Stimulated activated CD8-positive, alpha-beta memory T cell treated with anti-CD3 and anti-CD28 coated beads, Interleukin-4, amount 100 ng/mL, for 1 hour (primary cell): ENCODE results near the gene LCN12.

Experiments
- DNase-seq, 2 donors: peaks; one replicate each; pipeline ENCODE4 v3.0.0-alpha.2; 2020; ENCODE audit warnings: low read depth in 2 of 2, low spot score in 1 of 2

LCN12 gene

GRCh38 chr9:136944519-136945332 lies 7.3 kb upstream of the LCN12 start, which contains the start of the genes C8G and FBXW5:
TSS of gene C8G (plus strand) at chr9:136945243. CDS start at chr9:136945321, 78 bp downstream.
TSS of gene FBXW5 (minus strand) at chr9:136944738. CDS start at chr9:136944083, 655 bp downstream.
- peak; percentile 75 to 88 for DNase-seq

GRCh38 chr9:136945333-136946227 lies 6.5 kb upstream of the LCN12 start:
- no peak for DNase-seq

GRCh38 chr9:136946228-136947027 lies 5.6 kb upstream of the LCN12 start:
- DNase-seq: no peak

- no peak for DNase-seq
Observed at GRCh38 chr9:136947028-136947891, 4.8 kb upstream of the LCN12 start.

- DNase-seq: no peak
Observed at GRCh38 chr9:136947955-136948510, 4.0 kb upstream of the LCN12 start.

- no peak for DNase-seq
Observed at GRCh38 chr9:136949239-136949816, 2.7 kb upstream of the LCN12 start.

- DNase-seq: peak; percentile 89 to 94
Observed at GRCh38 chr9:136949817-136950655, 2.0 kb upstream of the LCN12 start.

GRCh38 chr9:136950656-136951276 lies 1.3 kb upstream of the LCN12 start:
- no peak for DNase-seq

GRCh38 chr9:136952321-136952850 lies 313 bp downstream of the LCN12 start:
- no peak for DNase-seq

- DNase-seq: no peak
Observed at GRCh38 chr9:136952876-136953770, 1.1 kb downstream of the LCN12 start.

- no peak for DNase-seq
Observed at GRCh38 chr9:136953771-136954269, 1.7 kb downstream of the LCN12 start.

- no peak for DNase-seq
Observed at GRCh38 chr9:136954270-136955083, 2.4 kb downstream of the LCN12 start.

- no peak for DNase-seq
Observed at GRCh38 chr9:136955202-136955942, 3.3 kb downstream of the LCN12 start.

GRCh38 chr9:136955943-136956335 lies 3.9 kb downstream of the LCN12 start:
- DNase-seq: no peak

- no peak for DNase-seq
Observed at GRCh38 chr9:136956604-136957003, 4.5 kb downstream of the LCN12 start.
